Sigmoid colon (tissue), 4 donors: ENCODE measurements around the gene SLCO2B1.

Experiments
- EP300 ChIP-seq, 4 donors: sonication (generic); formaldehyde crosslinking; IDR thresholded peaks; one replicate each; pipeline ENCODE4 v1.6.1; 2017; ENCODE audit warnings: antibody characterized with exemption in 4 of 4
- POLR2A ChIP-seq, 2 donors: fragments of 450-650 bp; IDR thresholded peaks; one replicate each; pipeline ENCODE4 v1.6.1; 2016; ENCODE audit warnings: antibody characterized with exemption in 2 of 2, mild to moderate bottlenecking in 2 of 2, moderate library complexity in 2 of 2
- POLR2AphosphoS5 ChIP-seq, 4 donors: sonication (generic); formaldehyde crosslinking; IDR thresholded peaks; one replicate each; pipeline ENCODE4 v1.6.1; 2017; ENCODE audit warnings: antibody characterized with exemption in 4 of 4
- TF ChIP-seq, protein P1 (sequence below), 4 experiments: fragments of 450-650 bp in 3 of 4; fragments of 200-600 bp in 1 of 4; IDR thresholded peaks; one replicate each; pipeline ENCODE4 v1.5.1; 2016 to 2019; ENCODE audit warnings: antibody characterized with exemption in 4 of 4, mild to moderate bottlenecking in 3 of 4, moderate library complexity in 2 of 4

DNA sequence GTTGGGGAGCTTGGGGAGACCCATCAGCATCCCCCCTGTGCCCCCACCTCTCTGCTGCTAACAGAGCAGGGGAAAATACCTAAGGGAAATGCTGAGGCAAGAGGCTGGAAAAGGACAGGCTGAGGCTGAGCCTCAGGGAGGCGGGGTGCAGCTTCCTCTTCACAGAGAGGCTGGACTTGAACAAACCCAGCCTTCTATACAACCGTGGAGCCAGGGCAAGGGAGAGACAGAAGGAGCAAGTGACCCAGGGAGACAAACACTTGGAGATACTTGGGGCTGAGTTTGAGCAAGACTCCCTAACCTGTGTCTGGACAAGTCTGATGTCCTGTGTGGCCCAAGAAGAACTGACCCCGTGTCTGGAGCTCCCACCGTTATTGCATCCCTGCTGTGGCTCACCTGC is at the start of gene SLCO2B1:
- TF ChIP-seq, protein P1, sequence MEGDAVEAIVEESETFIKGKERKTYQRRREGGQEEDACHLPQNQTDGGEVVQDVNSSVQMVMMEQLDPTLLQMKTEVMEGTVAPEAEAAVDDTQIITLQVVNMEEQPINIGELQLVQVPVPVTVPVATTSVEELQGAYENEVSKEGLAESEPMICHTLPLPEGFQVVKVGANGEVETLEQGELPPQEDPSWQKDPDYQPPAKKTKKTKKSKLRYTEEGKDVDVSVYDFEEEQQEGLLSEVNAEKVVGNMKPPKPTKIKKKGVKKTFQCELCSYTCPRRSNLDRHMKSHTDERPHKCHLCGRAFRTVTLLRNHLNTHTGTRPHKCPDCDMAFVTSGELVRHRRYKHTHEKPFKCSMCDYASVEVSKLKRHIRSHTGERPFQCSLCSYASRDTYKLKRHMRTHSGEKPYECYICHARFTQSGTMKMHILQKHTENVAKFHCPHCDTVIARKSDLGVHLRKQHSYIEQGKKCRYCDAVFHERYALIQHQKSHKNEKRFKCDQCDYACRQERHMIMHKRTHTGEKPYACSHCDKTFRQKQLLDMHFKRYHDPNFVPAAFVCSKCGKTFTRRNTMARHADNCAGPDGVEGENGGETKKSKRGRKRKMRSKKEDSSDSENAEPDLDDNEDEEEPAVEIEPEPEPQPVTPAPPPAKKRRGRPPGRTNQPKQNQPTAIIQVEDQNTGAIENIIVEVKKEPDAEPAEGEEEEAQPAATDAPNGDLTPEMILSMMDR (IDR thresholded peaks at IDR 0.05) = no peak
- TF ChIP-seq EP300 (IDR thresholded peaks at IDR 0.05) (no peak), POLR2A (IDR thresholded peaks at IDR 0.05) (no peak), POLR2AphosphoS5 (IDR thresholded peaks at IDR 0.05) (peak in 1 of 4 donors; percentile 26)
